ENCODE data around the gene CP. TPM values are rescaled to one million over a fixed set of nuclear protein-coding genes. Genes with fewer than 3 reads are reported as not detected.
A peak's percentile ranks its signal among the peaks of the same experiment; 100 is the strongest.

CP gene
- total RNA-seq, result 10 to 100 TPM; 17.7 to 46.3 (median 19.3) TPM

GRCh38 chr3:149221783-149222517 is at the start of gene CP:
TSS of gene CP (minus strand) at chr3:149221829. CDS start at chr3:149221792, 37 bp downstream.
- no peaks in the 10 kb centered on the region for H3K36me3 ChIP-seq
- TF ChIP-seq CTCF (IDR thresholded peaks at IDR 0.05) (no peak), EP300 (IDR thresholded peaks at IDR 0.05) (peak in 1 of 2 donors; percentile 26), POLR2A (IDR thresholded peaks at IDR 0.05) (no peak)
- peak within 1 kb of the TSS in 2 of 4 donors; percentile 13 to 25 for H3K4me3 ChIP-seq
- H3K27ac ChIP-seq, result no peak within 1 kb of the TSS
- H3K9me3 ChIP-seq, result peaks cover 0 to 4% (median 0%) of the 10 kb centered on the region in 4 donors
- WGBS, 2 donors, result 24% methylated on average over 3 of the region's 3 CpGs
- DNase-seq (ENCODE audit: low spot score in 2 of 2), result no peak
- H3K4me1 ChIP-seq, result peaks cover 0 to 30% (median 2%) of the 10 kb centered on the region in 4 donors
- no peaks in the 10 kb centered on the region for H3K27me3 ChIP-seq

- no peaks in the 10 kb centered on the region for H3K36me3 ChIP-seq
- TF ChIP-seq CTCF (IDR thresholded peaks at IDR 0.05) (no peak), POLR2A (IDR thresholded peaks at IDR 0.05) (no peak), EP300 (IDR thresholded peaks at IDR 0.05) (no peak)
- peaks cover 0 to 12% (median 3%) of the 10 kb centered on the region in 4 donors for H3K4me1 ChIP-seq
- no peak for DNase-seq (ENCODE audit: low spot score in 2 of 2)
- H3K9me3 ChIP-seq, result no peaks in the 10 kb centered on the region
- no peak overlapping the region for H3K4me3 ChIP-seq
- no peaks in the 10 kb centered on the region for H3K27me3 ChIP-seq
- no peak overlapping the region for H3K27ac ChIP-seq
- 21 to 26% methylated on average over 2 of the region's 2 CpGs for WGBS, 2 donors
Observed at GRCh38 chr3:149270180-149270579, 48.6 kb upstream of the CP start.

GRCh38 chr3:149269687-149270086 is 48.1 kb upstream of the CP start:
- H3K9me3 ChIP-seq, result no peaks in the 10 kb centered on the region
- H3K4me3 ChIP-seq, result no peak overlapping the region
- no peak for DNase-seq (ENCODE audit: low spot score in 2 of 2)
- peaks cover 0 to 12% (median 3%) of the 10 kb centered on the region in 4 donors for H3K4me1 ChIP-seq
- no peak overlapping the region for H3K27ac ChIP-seq
- TF ChIP-seq POLR2A (IDR thresholded peaks at IDR 0.05), result no peak
- no peak for TF ChIP-seq EP300 (IDR thresholded peaks at IDR 0.05)
- no peak for TF ChIP-seq CTCF (IDR thresholded peaks at IDR 0.05)
- H3K27me3 ChIP-seq, result no peaks in the 10 kb centered on the region
- no peaks in the 10 kb centered on the region for H3K36me3 ChIP-seq
- 97 to 99% methylated on average over 7 of the region's 7 CpGs for WGBS, 2 donors

- Histone ChIP-seq H3K27ac (no peak overlapping the region), H3K27me3 (no peaks in the 10 kb centered on the region), H3K4me3 (no peak overlapping the region), H3K9me3 (no peaks in the 10 kb centered on the region), H3K36me3 (no peaks in the 10 kb centered on the region), H3K4me1 (peaks cover 0 to 1% (median 0%) of the 10 kb centered on the region in 4 donors)
- WGBS, 2 donors, result 89 to 93% methylated on average over 6 of the region's 6 CpGs
- no peak for DNase-seq (ENCODE audit: low spot score in 2 of 2)
- TF ChIP-seq CTCF (IDR thresholded peaks at IDR 0.05) (no peak), EP300 (IDR thresholded peaks at IDR 0.05) (no peak), POLR2A (IDR thresholded peaks at IDR 0.05) (no peak)
Observed at GRCh38 chr3:149267565-149267964, 45.9 kb upstream of the CP start.

- Histone ChIP-seq H3K4me3 (no peak overlapping the region), H3K36me3 (no peaks in the 10 kb centered on the region), H3K27ac (no peak overlapping the region), H3K9me3 (no peaks in the 10 kb centered on the region), H3K4me1 (no peaks in the 10 kb centered on the region), H3K27me3 (no peaks in the 10 kb centered on the region)
- TF ChIP-seq POLR2A (IDR thresholded peaks at IDR 0.05) (no peak), CTCF (IDR thresholded peaks at IDR 0.05) (no peak)
- DNase-seq (ENCODE audit: low spot score in 2 of 2), result no peak
Observed at GRCh38 chr3:149266736-149267135, 45.1 kb upstream of the CP start.
